ENCODE data around the gene SACM1L.
"Not testable (repeated sequence)": the region's sequence is repeated elsewhere in the genome, so short reads cannot be mapped to it uniquely, and the experiment has no call there.

DNA sequence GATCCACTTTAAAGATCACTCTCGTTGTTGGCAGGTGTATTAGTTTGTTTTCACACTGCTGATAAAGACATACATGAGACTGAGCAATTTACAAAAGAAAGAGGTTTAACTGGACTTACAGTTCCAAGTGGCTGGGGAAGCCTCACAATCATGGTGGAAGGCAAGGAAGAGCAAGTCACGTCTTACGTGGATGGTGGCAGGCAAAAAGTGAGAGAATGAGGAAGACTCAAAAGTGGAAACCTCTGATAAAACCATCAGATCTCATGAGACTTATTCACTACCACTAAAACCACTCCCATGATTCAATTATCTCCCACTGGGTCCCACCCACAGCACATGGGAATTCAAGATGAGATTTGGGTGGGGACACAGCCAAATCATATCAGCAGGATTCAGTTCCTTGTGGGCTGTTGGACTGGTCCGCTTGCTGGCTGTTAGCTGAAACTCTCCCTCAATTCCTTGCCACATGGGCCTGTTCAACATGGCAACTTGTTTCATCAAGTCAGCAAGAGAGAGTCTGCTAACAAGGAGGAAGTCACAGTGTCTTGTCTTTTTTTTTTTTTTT is 59.9 kb downstream of the SACM1L start:
- TF ChIP-seq, protein P1, sequence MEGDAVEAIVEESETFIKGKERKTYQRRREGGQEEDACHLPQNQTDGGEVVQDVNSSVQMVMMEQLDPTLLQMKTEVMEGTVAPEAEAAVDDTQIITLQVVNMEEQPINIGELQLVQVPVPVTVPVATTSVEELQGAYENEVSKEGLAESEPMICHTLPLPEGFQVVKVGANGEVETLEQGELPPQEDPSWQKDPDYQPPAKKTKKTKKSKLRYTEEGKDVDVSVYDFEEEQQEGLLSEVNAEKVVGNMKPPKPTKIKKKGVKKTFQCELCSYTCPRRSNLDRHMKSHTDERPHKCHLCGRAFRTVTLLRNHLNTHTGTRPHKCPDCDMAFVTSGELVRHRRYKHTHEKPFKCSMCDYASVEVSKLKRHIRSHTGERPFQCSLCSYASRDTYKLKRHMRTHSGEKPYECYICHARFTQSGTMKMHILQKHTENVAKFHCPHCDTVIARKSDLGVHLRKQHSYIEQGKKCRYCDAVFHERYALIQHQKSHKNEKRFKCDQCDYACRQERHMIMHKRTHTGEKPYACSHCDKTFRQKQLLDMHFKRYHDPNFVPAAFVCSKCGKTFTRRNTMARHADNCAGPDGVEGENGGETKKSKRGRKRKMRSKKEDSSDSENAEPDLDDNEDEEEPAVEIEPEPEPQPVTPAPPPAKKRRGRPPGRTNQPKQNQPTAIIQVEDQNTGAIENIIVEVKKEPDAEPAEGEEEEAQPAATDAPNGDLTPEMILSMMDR (conservative IDR thresholded peaks at IDR 0.05; ENCODE audit: low read length), result not testable (repeated sequence)
- not testable (repeated sequence) for TF ChIP-seq EZH2phosphoT487 (IDR thresholded peaks at IDR 0.05; ENCODE audit: borderline replicate concordance)
